HFFc6 (cell line): ENCODE measurements around the gene UGT1A1. TPM values are rescaled to one million over a fixed set of nuclear protein-coding genes. Genes with fewer than 3 reads are reported as not detected.

Source experiments
- DNase-seq: peaks from one replicate; pipeline ENCODE4 v3.0.0-alpha.2; 2018
- H3K27ac Mint-ChIP-seq: 2 replicates; pipeline ENCODE4 v1.8.0; 2020; ENCODE audit warnings: mild to moderate bottlenecking, mixed read lengths
- H3K27me3 Mint-ChIP-seq: 2 replicates; pipeline ENCODE4 v1.8.0; 2021; ENCODE audit warnings: mild to moderate bottlenecking, moderate library complexity, mixed read lengths; ENCODE audit not compliant: insufficient read depth
- H3K36me3 Mint-ChIP-seq: 2 replicates; pipeline ENCODE4 v1.8.0; 2021; ENCODE audit warnings: low read depth, mixed read lengths
- H3K4me1 Mint-ChIP-seq: 2 replicates; pipeline ENCODE4 v1.8.0; 2020; ENCODE audit warnings: low read depth, mixed read lengths
- H3K4me3 Mint-ChIP-seq: 2 replicates; pipeline ENCODE4 v1.8.0; 2020; ENCODE audit warnings: mild to moderate bottlenecking, moderate library complexity, mixed read lengths
- H3K9me3 Mint-ChIP-seq: 2 replicates; pipeline ENCODE4 v1.8.0; 2020; ENCODE audit warnings: mild to moderate bottlenecking, mixed read lengths
- CTCF ChIP-seq: fragments of 200-600 bp; sonication (generic); IDR thresholded peaks from 2 replicates; pipeline ENCODE4 v1.5.0; 2021; ENCODE audit warnings: antibody characterized with exemption, mild to moderate bottlenecking
- total RNA-seq, 6 experiments: library from RNA; stranded (reverse); fragmentation: NEBNext Ultra II Directional; extraction: Animal tissue kit (Norgen Biotek cat#: 25700); gene quantifications; 2 replicates in 1 of 6; 3 replicates in 5 of 6; pipeline ENCODE4 v1.2.3, GENCODE V29; 2021

UGT1A1 gene
- total RNA-seq, 6 experiments from 2014 or later = not detected

GRCh38 chr2:233803994-233804393 lies 43.9 kb downstream of the UGT1A1 start:
- no peaks in the 10 kb centered on the region for H3K4me1 Mint-ChIP-seq

GRCh38 chr2:233807215-233807865 lies 47.3 kb downstream of the UGT1A1 start:
- Mint-ChIP-seq H3K27me3 (peaks cover 16% of the 10 kb centered on the region), H3K4me3 (no peak overlapping the region), H3K36me3 (no peaks in the 10 kb centered on the region), H3K27ac (no peak overlapping the region), H3K9me3 (no peaks in the 10 kb centered on the region), H3K4me1 (no peaks in the 10 kb centered on the region)
- peak; percentile 19; the same call in 1 of the 2 replicates for TF ChIP-seq CTCF
- DNase-seq = no peak

More at GRCh38 chr2:233803994-233804393, 43.9 kb downstream of the UGT1A1 start:
- Mint-ChIP-seq H3K27ac (no peak overlapping the region), H3K36me3 (no peaks in the 10 kb centered on the region), H3K27me3 (peaks cover 13% of the 10 kb centered on the region; the same call in 1 of the 2 replicates), H3K9me3 (no peaks in the 10 kb centered on the region; the same call in 1 of the 2 replicates), H3K4me3 (no peak overlapping the region)
- DNase-seq = no peak
- TF ChIP-seq CTCF = no peak

DNA sequence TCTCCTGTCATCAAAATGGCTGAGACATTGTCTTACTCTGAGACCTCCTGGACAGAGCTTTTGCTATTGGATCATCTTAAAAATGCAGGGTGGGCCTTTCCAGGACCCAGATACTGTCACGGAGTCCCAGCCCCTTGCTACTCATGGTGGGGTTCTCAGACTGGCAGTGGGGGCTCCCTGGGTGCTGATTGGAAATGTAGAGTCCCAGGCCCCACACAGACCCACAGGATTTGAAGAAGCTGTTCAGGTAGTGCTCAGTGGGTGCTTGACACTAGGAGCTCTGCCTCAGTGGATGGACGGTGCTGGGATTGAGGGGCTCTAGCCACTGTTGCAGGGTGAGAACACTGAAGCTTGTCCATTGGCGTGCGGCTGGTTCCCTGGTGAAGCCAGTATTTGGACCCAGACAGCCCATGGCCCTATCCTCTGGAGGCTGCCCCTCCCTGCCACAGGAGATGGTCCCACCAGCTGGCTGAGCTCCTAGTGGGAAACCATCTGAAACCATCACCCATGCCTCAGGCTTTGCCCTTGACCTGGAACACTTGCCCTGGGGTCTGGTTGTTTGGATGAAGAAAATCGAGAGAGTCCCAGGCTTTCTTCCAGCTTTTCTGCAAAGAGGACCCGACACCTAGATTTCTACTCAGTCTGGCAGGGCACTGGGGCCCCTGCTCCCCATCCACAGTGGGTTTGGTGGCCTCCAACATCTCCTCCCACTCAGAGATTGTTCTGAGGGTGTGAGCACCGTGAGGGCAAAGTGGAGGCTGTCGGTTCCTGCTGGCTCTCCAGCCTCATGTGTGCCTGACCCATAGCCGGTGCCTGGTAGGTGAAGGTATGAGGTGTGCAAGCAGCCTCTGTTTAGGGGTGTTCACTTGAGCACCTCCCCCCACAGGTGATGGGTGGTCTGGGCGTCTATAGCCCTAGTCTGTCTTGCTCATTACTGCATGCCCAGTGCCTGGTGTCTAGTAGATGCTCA lies 48.2 kb downstream of the UGT1A1 start:
- DNase-seq = no peak
- H3K4me3 Mint-ChIP-seq = no peak overlapping the region
- no peaks in the 10 kb centered on the region for H3K4me1 Mint-ChIP-seq
- H3K27me3 Mint-ChIP-seq = peaks cover 14% of the 10 kb centered on the region
- H3K27ac Mint-ChIP-seq = no peak overlapping the region
- H3K36me3 Mint-ChIP-seq = no peaks in the 10 kb centered on the region
- no peaks in the 10 kb centered on the region for H3K9me3 Mint-ChIP-seq
- no peak for TF ChIP-seq CTCF

GRCh38 chr2:233810385-233810784 lies 50.3 kb downstream of the UGT1A1 start:
- no peak for DNase-seq
- Mint-ChIP-seq H3K9me3 (no peaks in the 10 kb centered on the region), H3K27ac (no peak overlapping the region), H3K4me3 (no peak overlapping the region), H3K27me3 (peaks cover 5% of the 10 kb centered on the region), H3K4me1 (no peaks in the 10 kb centered on the region), H3K36me3 (no peaks in the 10 kb centered on the region)
- no peak for TF ChIP-seq CTCF

DNA sequence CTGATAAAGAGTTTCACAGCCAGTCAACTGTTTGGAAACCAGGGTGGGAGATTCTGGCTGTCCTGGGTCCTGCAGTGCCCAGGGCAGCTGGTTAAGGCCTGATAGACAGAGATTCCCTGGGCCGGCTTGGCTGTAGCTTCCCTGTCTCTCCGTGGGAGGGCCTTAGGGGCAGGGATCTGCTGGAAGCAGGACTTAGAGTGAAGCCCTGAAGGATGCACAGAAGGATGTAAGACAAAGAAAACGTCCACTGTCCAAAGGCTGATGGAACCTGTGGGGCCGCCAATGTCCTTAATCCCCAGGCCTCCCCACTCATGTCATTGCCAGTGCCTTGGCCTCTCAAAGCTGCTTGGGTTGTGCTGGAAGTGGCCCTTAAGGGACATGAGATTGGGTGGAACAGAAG lies 51.0 kb downstream of the UGT1A1 start:
- no peak overlapping the region for H3K4me3 Mint-ChIP-seq
- no peak for TF ChIP-seq CTCF
- H3K27me3 Mint-ChIP-seq = peaks cover 5% of the 10 kb centered on the region
- no peak for DNase-seq
- no peak overlapping the region for H3K27ac Mint-ChIP-seq
- H3K9me3 Mint-ChIP-seq = no peaks in the 10 kb centered on the region
- no peaks in the 10 kb centered on the region for H3K4me1 Mint-ChIP-seq
- H3K36me3 Mint-ChIP-seq = no peaks in the 10 kb centered on the region
